ENCODE data around the gene GLTPD2.

DNA sequence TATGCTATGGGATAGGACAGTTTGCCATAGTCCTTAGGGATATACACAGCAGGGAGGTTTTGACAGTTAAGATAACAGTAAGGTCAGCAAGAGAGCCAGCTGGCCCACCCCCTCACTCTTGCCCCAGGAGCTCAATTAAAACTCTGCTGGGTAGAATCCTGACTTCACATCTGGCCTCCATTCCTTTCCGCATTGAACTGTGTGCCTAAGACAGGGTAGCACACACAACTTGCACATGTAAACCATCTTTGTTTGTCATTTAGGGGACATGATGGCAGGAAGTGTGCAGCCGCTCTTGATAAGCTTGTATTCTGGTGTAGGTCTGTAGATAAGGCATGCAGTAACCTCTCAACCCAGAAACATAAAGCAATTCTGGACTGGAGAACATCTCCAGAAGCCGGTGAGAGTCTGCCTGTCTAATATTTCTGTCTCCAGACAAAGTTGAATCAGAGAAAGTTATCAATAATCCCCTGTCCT lies 49.6 kb downstream of the GLTPD2 start:
- TF ChIP-seq ARNTL (CRISPR knock-in tag; IDR thresholded peaks at IDR 0.05; ENCODE audit: borderline replicate concordance, low read depth) (no peak), PPARA (CRISPR knock-in tag; IDR thresholded peaks at IDR 0.05; ENCODE audit: borderline replicate concordance) (no peak), ISL1 (CRISPR knock-in tag; IDR thresholded peaks at IDR 0.05) (no peak), TOX (CRISPR knock-in tag; IDR thresholded peaks at IDR 0.05; ENCODE audit: borderline replicate concordance) (no peak), ESRRG (CRISPR knock-in tag; IDR thresholded peaks at IDR 0.05) (no peak), GLIS3 (CRISPR knock-in tag; IDR thresholded peaks at IDR 0.05) (no peak), TCF4 (CRISPR knock-in tag; IDR thresholded peaks at IDR 0.05; ENCODE audit: borderline replicate concordance) (no peak), SNAI2 (CRISPR knock-in tag; IDR thresholded peaks at IDR 0.05) (no peak), OSR1 (CRISPR knock-in tag; IDR thresholded peaks at IDR 0.05) (no peak)
- TF ChIP-seq, protein P1, sequence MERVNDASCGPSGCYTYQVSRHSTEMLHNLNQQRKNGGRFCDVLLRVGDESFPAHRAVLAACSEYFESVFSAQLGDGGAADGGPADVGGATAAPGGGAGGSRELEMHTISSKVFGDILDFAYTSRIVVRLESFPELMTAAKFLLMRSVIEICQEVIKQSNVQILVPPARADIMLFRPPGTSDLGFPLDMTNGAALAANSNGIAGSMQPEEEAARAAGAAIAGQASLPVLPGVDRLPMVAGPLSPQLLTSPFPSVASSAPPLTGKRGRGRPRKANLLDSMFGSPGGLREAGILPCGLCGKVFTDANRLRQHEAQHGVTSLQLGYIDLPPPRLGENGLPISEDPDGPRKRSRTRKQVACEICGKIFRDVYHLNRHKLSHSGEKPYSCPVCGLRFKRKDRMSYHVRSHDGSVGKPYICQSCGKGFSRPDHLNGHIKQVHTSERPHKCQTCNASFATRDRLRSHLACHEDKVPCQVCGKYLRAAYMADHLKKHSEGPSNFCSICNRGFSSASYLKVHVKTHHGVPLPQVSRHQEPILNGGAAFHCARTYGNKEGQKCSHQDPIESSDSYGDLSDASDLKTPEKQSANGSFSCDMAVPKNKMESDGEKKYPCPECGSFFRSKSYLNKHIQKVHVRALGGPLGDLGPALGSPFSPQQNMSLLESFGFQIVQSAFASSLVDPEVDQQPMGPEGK (CRISPR knock-in tag; IDR thresholded peaks at IDR 0.05; ENCODE audit: borderline replicate concordance) = no peak
